CD4-positive, alpha-beta T cell treated with Interleukin-2 at 100 ng/mL for 4 hours (primary cell): ENCODE results near the gene PRSS12.
"Not testable (repeated sequence)": the region's sequence is repeated elsewhere in the genome, so short reads cannot be mapped to it uniquely, and the experiment has no call there.

Source experiments
- DNase-seq: peaks from one replicate; pipeline ENCODE4 v3.0.0-alpha.2; 2020; ENCODE audit warnings: low spot score

PRSS12 gene

GRCh38 chr4:118352843-118353533, at the start of gene PRSS12:
PRSS12 (minus strand) TSS chr4:118353003; CDS start chr4:118352720, 283 bp downstream.
- DNase-seq, result peak; percentile 35

- no peak for DNase-seq
Measured at GRCh38 chr4:118400356-118400755, 47.6 kb upstream of the PRSS12 start.

- DNase-seq, result not testable (repeated sequence)
Measured at GRCh38 chr4:118399883-118400282, 47.1 kb upstream of the PRSS12 start.

GRCh38 chr4:118398226-118399090, 45.7 kb upstream of the PRSS12 start:
- DNase-seq, result no peak

- no peak for DNase-seq
Measured at GRCh38 chr4:118397623-118397979, 44.8 kb upstream of the PRSS12 start.

- no peak for DNase-seq
Measured at GRCh38 chr4:118396881-118397622, 44.2 kb upstream of the PRSS12 start.

- no peak for DNase-seq
Measured at GRCh38 chr4:118395057-118395644, 42.3 kb upstream of the PRSS12 start.

GRCh38 chr4:118392509-118392908, 39.7 kb upstream of the PRSS12 start:
- DNase-seq, result not testable (repeated sequence)

GRCh38 chr4:118390121-118390520, 37.3 kb upstream of the PRSS12 start:
- DNase-seq, result no peak

- no peak for DNase-seq
Measured at GRCh38 chr4:118389721-118390120, 36.9 kb upstream of the PRSS12 start.

- no peak for DNase-seq
Measured at GRCh38 chr4:118388606-118389005, 35.8 kb upstream of the PRSS12 start.

- no peak for DNase-seq
Measured at GRCh38 chr4:118381902-118382301, 29.1 kb upstream of the PRSS12 start.

- DNase-seq, result no peak
Measured at GRCh38 chr4:118373614-118374255, 20.9 kb upstream of the PRSS12 start.

GRCh38 chr4:118372251-118372650, 19.4 kb upstream of the PRSS12 start:
- DNase-seq, result no peak

GRCh38 chr4:118369231-118369630, 16.4 kb upstream of the PRSS12 start:
- no peak for DNase-seq

- no peak for DNase-seq
Measured at GRCh38 chr4:118367872-118368271, 15.1 kb upstream of the PRSS12 start.

GRCh38 chr4:118367361-118367760, 14.6 kb upstream of the PRSS12 start:
- no peak for DNase-seq

GRCh38 chr4:118363166-118363565, 10.4 kb upstream of the PRSS12 start:
- DNase-seq, result no peak

- no peak for DNase-seq
Measured at GRCh38 chr4:118361192-118361591, 8.4 kb upstream of the PRSS12 start.

- DNase-seq, result no peak
Measured at GRCh38 chr4:118360106-118360505, 7.3 kb upstream of the PRSS12 start.

GRCh38 chr4:118357601-118358000, 4.8 kb upstream of the PRSS12 start:
- DNase-seq, result no peak

GRCh38 chr4:118356731-118357130, 3.9 kb upstream of the PRSS12 start:
- no peak for DNase-seq
